GM12875 (cell line): ENCODE data around the gene CLRN1.

Experiments
- H3K4me3 ChIP-seq: one replicate; pipeline ENCODE4 v1.5.1; 2011; ENCODE audit warnings: low read depth, low read length, control low read depth
- CTCF ChIP-seq: IDR thresholded peaks from 2 replicates; pipeline ENCODE4 v1.5.1; 2011; ENCODE audit warnings: low read depth, mild to moderate bottlenecking, control low read depth, inconsistent platforms, low read length, moderate library complexity, borderline replicate concordance; ENCODE audit not compliant: insufficient read depth

Gene CLRN1

GRCh38 chr3:150975992-150976368 lies 3.5 kb upstream of the CLRN1 start:
- H3K4me3 ChIP-seq: no peak overlapping the region
- TF ChIP-seq CTCF: no peak

GRCh38 chr3:150975086-150975991 lies 2.8 kb upstream of the CLRN1 start:
- H3K4me3 ChIP-seq: no peak overlapping the region
- no peak for TF ChIP-seq CTCF

DNA sequence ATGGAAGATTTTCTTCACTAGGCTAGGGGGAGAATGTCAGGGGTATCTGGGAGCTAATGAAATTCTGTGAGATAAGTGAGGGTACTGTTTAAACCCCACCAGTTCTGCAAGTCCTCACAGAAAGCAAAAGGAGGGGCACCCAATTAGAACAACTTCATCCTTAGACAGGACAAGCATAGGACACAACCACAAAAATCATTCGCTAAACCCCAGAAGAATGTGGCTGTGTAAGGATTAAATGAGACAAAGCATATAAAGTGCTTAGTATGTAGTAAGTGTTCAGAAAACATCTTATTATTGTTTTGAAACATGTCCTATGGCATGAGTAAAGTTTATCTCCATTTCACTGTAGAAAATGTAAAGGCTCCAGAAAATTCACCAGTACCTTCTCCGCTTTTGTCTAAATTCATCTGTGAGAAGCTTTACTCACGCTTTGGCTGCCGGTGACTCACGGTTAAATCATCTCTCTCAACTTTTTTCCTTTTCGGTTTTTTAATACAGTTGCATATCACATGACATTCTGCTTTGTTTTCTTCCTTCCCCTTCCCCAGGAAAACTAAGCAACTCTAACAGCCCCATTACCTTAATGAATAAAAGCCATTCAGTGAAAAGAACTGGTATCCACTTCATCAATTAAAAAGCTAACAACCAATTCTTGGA lies 1.7 kb downstream of the CLRN1 start:
- TF ChIP-seq CTCF: no peak
- H3K4me3 ChIP-seq: no peak overlapping the region

GRCh38 chr3:150968341-150969035 lies 4.0 kb downstream of the CLRN1 start:
- no peak for TF ChIP-seq CTCF
- H3K4me3 ChIP-seq: no peak overlapping the region

GRCh38 chr3:150965436-150965835 lies 7.1 kb downstream of the CLRN1 start:
- no peak overlapping the region for H3K4me3 ChIP-seq
- TF ChIP-seq CTCF: no peak

GRCh38 chr3:150961949-150962348 lies 10.6 kb downstream of the CLRN1 start:
- no peak for TF ChIP-seq CTCF
- H3K4me3 ChIP-seq: no peak overlapping the region
